Measurements from ENCODE around the gene COL19A1. TPM values are rescaled to one million over a fixed set of nuclear protein-coding genes. Genes with fewer than 3 reads are reported as not detected.

The COL19A1 gene
- total and polyA plus RNA-seq, 12 donors = 0.26 to 2.8 (median 1.7) TPM

DNA sequence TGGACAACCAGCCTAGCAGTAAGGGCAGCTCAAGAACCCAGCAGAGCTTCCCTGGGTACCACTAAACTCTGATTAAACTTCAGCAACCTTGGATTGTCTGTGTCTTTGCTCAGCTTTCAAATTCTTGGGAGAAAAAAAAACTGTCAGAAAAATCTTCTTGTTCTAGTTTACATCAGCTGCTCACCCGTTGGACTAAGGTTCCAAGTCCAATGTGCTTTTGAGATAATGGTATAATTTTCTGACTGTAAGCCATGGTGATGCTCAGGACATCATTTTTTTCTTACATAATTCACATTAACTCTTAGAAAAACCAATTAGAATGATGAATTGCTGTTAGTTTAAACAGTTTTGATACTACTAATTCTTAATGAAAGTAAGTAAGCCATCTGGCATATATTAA is 290.7 kb downstream of the COL19A1 start:
- Histone ChIP-seq H3K4me1 (no peaks in the 10 kb centered on the region), H3K27me3 (no peaks in the 10 kb centered on the region), H3K9me3 (no peaks in the 10 kb centered on the region), H3K4me3 (no peak overlapping the region), H3K27ac (no peak overlapping the region), H3K36me3 (no peaks in the 10 kb centered on the region)
- DNase-seq = no peak
- intact Hi-C loops (cut with DNase I) = no loop called here
- WGBS, 2 donors = 48 to 52% methylated on average over 1 of the region's 1 CpG
- TF ChIP-seq, protein P1, sequence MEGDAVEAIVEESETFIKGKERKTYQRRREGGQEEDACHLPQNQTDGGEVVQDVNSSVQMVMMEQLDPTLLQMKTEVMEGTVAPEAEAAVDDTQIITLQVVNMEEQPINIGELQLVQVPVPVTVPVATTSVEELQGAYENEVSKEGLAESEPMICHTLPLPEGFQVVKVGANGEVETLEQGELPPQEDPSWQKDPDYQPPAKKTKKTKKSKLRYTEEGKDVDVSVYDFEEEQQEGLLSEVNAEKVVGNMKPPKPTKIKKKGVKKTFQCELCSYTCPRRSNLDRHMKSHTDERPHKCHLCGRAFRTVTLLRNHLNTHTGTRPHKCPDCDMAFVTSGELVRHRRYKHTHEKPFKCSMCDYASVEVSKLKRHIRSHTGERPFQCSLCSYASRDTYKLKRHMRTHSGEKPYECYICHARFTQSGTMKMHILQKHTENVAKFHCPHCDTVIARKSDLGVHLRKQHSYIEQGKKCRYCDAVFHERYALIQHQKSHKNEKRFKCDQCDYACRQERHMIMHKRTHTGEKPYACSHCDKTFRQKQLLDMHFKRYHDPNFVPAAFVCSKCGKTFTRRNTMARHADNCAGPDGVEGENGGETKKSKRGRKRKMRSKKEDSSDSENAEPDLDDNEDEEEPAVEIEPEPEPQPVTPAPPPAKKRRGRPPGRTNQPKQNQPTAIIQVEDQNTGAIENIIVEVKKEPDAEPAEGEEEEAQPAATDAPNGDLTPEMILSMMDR (IDR thresholded peaks at IDR 0.05) = no peak
- no peak for ATAC-seq

DNA sequence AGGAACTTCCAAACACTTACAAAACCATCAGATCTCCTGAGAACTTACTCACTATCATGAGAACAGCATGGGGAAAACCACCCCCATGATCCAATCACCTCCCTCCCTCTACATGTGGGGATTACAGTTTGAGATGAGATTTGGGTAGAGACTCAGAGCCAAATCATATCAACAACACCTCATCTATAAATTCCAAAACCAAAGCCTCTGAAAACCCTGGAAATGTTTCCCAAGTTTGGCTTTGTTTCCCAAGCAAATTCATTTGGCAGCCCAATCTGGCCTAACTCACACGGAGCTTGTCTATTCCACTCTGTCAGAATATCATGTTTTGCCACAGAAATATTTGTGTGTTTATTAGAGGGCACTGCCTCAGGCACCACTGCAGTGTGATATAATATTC is 293.9 kb downstream of the COL19A1 start:
- WGBS, 2 donors = 59 to 74% methylated on average over 1 of the region's 1 CpG
- no peak for ATAC-seq
- Histone ChIP-seq H3K36me3 (no peaks in the 10 kb centered on the region), H3K9me3 (no peaks in the 10 kb centered on the region), H3K4me1 (no peaks in the 10 kb centered on the region), H3K27ac (no peak overlapping the region), H3K4me3 (no peak overlapping the region), H3K27me3 (no peaks in the 10 kb centered on the region)
- intact Hi-C loops (cut with DNase I) = loop anchor here in 1 of 10 donors (10.0 kb wide), 1 partner anchor 325 kb away; no protein-coding TSS in a partner anchor
- no peak for DNase-seq
- TF ChIP-seq, protein P1 (IDR thresholded peaks at IDR 0.05) = no peak

DNA sequence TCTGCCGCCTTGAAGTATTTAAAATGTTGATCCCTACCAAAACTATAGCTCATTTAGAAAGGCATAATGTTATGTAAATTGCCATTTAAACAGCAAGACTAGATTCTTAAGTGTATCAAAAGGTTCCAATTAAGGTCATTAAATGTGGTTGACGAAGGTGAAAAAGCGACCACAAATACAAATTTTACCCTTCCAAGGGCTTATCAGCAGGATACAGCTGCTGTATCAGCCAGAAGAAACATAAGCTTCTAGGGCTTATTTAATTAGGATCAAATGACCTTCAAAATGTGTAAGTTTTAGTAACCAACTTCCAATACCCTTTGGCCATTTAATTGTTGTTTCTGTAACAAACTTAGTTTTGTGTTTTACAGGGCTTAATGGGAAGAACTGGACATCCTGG is 296.6 kb downstream of the COL19A1 start:
- no peak for ATAC-seq
- TF ChIP-seq, protein P1 (IDR thresholded peaks at IDR 0.05) = no peak
- intact Hi-C loops (cut with DNase I) = loop anchor here in 1 of 10 donors (10.0 kb wide), 1 partner anchor 328 kb away; no protein-coding TSS in a partner anchor

DNA sequence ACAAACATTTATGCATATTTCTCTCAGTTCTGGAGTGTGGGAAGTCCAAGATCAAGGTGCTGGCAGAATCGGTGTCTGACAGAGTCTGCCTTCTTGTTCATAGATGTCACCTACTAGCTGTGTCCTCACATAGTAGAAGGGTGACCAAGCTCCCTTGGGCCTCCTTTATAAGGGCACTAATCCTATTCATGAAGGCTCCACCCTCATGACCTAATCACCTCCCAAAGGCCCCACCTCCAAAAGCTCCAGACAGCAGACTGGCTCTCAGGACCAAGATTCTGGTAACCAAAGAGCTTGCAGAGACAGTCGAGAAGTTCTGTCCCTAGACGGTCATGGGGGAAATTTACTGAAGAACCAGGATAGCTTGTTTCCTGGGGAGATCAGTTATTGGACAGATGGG is 297.4 kb downstream of the COL19A1 start:
- WGBS, 2 donors = 91 to 94% methylated on average over 3 of the region's 3 CpGs
- TF ChIP-seq, protein P1 (IDR thresholded peaks at IDR 0.05) = no peak
- intact Hi-C loops (cut with DNase I) = loop anchor here in 1 of 10 donors (10.0 kb wide), 1 partner anchor 329 kb away; no protein-coding TSS in a partner anchor
- no peak overlapping the region for H3K27ac ChIP-seq
- H3K27me3 ChIP-seq = peaks cover 0 to 16% (median 0%) of the 10 kb centered on the region in 7 donors
- H3K9me3 ChIP-seq = no peaks in the 10 kb centered on the region
- ATAC-seq = no peak
- H3K36me3 ChIP-seq = no peaks in the 10 kb centered on the region
- no peak for DNase-seq
- no peak overlapping the region for H3K4me3 ChIP-seq
- H3K4me1 ChIP-seq = no peaks in the 10 kb centered on the region

More for the DNA sequence above, 296.6 kb downstream of the COL19A1 start:
- H3K27me3 ChIP-seq = peaks cover 0 to 16% (median 0%) of the 10 kb centered on the region in 7 donors
- no peak for DNase-seq
- no peak overlapping the region for H3K4me3 ChIP-seq
- H3K27ac ChIP-seq = no peak overlapping the region
- no peaks in the 10 kb centered on the region for H3K36me3 ChIP-seq
- H3K9me3 ChIP-seq = no peaks in the 10 kb centered on the region
- 74 to 77% methylated on average over 3 of the region's 3 CpGs for WGBS, 2 donors
- no peaks in the 10 kb centered on the region for H3K4me1 ChIP-seq
